ENCODE data around the gene AP3S2.
"Not testable (repeated sequence)": the region's sequence is repeated elsewhere in the genome, so short reads cannot be mapped to it uniquely, and the experiment has no call there.

AP3S2 gene

GRCh38 chr15:89893696-89894447 lies at the start of gene AP3S2:
TSS of gene AP3S2 (minus strand) at chr15:89893994. CDS start at chr15:89893949, 45 bp downstream.
- DNase-seq (ENCODE audit: low read depth in 1 of 2, low spot score in 1 of 2): peak; percentile 78 to 83

- no peak for DNase-seq (ENCODE audit: low read depth in 1 of 2, low spot score in 1 of 2)
Measured at GRCh38 chr15:89939910-89940309, 46.1 kb upstream of the AP3S2 start.

- DNase-seq (ENCODE audit: low read depth in 1 of 2, low spot score in 1 of 2): not testable (repeated sequence)
Measured at GRCh38 chr15:89939377-89939776, 45.6 kb upstream of the AP3S2 start.

GRCh38 chr15:89937365-89938350 lies 43.9 kb upstream of the AP3S2 start:
- no peak for DNase-seq (ENCODE audit: low read depth in 1 of 2, low spot score in 1 of 2)

GRCh38 chr15:89936786-89937265 lies 43.0 kb upstream of the AP3S2 start:
- no peak for DNase-seq (ENCODE audit: low read depth in 1 of 2, low spot score in 1 of 2)

- DNase-seq (ENCODE audit: low read depth in 1 of 2, low spot score in 1 of 2): no peak
Measured at GRCh38 chr15:89936051-89936785, 42.4 kb upstream of the AP3S2 start.

- DNase-seq (ENCODE audit: low read depth in 1 of 2, low spot score in 1 of 2): no peak
Measured at GRCh38 chr15:89932880-89933279, 39.1 kb upstream of the AP3S2 start.

GRCh38 chr15:89928421-89928820 lies 34.6 kb upstream of the AP3S2 start:
- no peak for DNase-seq (ENCODE audit: low read depth in 1 of 2, low spot score in 1 of 2)

- DNase-seq (ENCODE audit: low read depth in 1 of 2, low spot score in 1 of 2): no peak
Measured at GRCh38 chr15:89926158-89926557, 32.4 kb upstream of the AP3S2 start.

- DNase-seq (ENCODE audit: low read depth in 1 of 2, low spot score in 1 of 2): no peak
Measured at GRCh38 chr15:89917442-89918101, 23.8 kb upstream of the AP3S2 start.

GRCh38 chr15:89916660-89917059 lies 22.9 kb upstream of the AP3S2 start:
- DNase-seq (ENCODE audit: low read depth in 1 of 2, low spot score in 1 of 2): no peak

- no peak for DNase-seq (ENCODE audit: low read depth in 1 of 2, low spot score in 1 of 2)
Measured at GRCh38 chr15:89912674-89913396, 19.0 kb upstream of the AP3S2 start, which contains the start of gene ARPIN. TSS of gene ARPIN (minus strand) at chr15:89912952. CDS start at chr15:89912835, 117 bp downstream.

- no peak for DNase-seq (ENCODE audit: low read depth in 1 of 2, low spot score in 1 of 2)
Measured at GRCh38 chr15:89912145-89912673, 18.4 kb upstream of the AP3S2 start.

GRCh38 chr15:89910891-89911626 lies 17.3 kb upstream of the AP3S2 start:
- DNase-seq (ENCODE audit: low read depth in 1 of 2, low spot score in 1 of 2): no peak

- DNase-seq (ENCODE audit: low read depth in 1 of 2, low spot score in 1 of 2): no peak
Measured at GRCh38 chr15:89909611-89910010, 15.8 kb upstream of the AP3S2 start.

GRCh38 chr15:89908226-89908625 lies 14.4 kb upstream of the AP3S2 start:
- DNase-seq (ENCODE audit: low read depth in 1 of 2, low spot score in 1 of 2): no peak

- no peak for DNase-seq (ENCODE audit: low read depth in 1 of 2, low spot score in 1 of 2)
Measured at GRCh38 chr15:89907289-89907688, 13.5 kb upstream of the AP3S2 start.

GRCh38 chr15:89905846-89906378 lies 12.1 kb upstream of the AP3S2 start:
- no peak for DNase-seq (ENCODE audit: low read depth in 1 of 2, low spot score in 1 of 2)

- DNase-seq (ENCODE audit: low read depth in 1 of 2, low spot score in 1 of 2): no peak
Measured at GRCh38 chr15:89904519-89904918, 10.7 kb upstream of the AP3S2 start.

All from activated T-helper 1 cell treated with anti-CD3 and anti-CD28 coated beads, Interleukin-2, amount 50 U/mL, for 16 hours (primary cell).